ENCODE data around the gene HDAC7. TPM values are rescaled to one million over a fixed set of nuclear protein-coding genes. Genes with fewer than 3 reads are reported as not detected.

HDAC7 gene
- 120 TPM for total RNA-seq

- peak; percentile 91 for DNase-seq (ENCODE audit: low spot score)
These were observed at the start of gene HDAC7 for GRCh38 chr12:47819896-47820630. Gene HDAC7 (minus strand): TSS chr12:47819903. CDS start chr12:47819785, 118 bp downstream.

- no peak for DNase-seq (ENCODE audit: low spot score)
These were observed 48.9 kb upstream of the HDAC7 start for GRCh38 chr12:47868552-47869031.

GRCh38 chr12:47868041-47868440 lies 48.3 kb upstream of the HDAC7 start:
- no peak for DNase-seq (ENCODE audit: low spot score)

- no peak for DNase-seq (ENCODE audit: low spot score)
These were observed 47.8 kb upstream of the HDAC7 start for GRCh38 chr12:47867495-47867941.

GRCh38 chr12:47864646-47865235 lies 45.0 kb upstream of the HDAC7 start:
- no peak for DNase-seq (ENCODE audit: low spot score)

- no peak for DNase-seq (ENCODE audit: low spot score)
These were observed 44.3 kb upstream of the HDAC7 start for GRCh38 chr12:47863985-47864384.

- DNase-seq (ENCODE audit: low spot score) = no peak
These were observed 43.8 kb upstream of the HDAC7 start for GRCh38 chr12:47863467-47863866.

GRCh38 chr12:47862881-47863280 lies 43.2 kb upstream of the HDAC7 start:
- DNase-seq (ENCODE audit: low spot score) = no peak

- DNase-seq (ENCODE audit: low spot score) = no peak
These were observed 42.6 kb upstream of the HDAC7 start for GRCh38 chr12:47862167-47862750.

GRCh38 chr12:47860873-47861272 lies 41.2 kb upstream of the HDAC7 start:
- DNase-seq (ENCODE audit: low spot score) = no peak

GRCh38 chr12:47860279-47860841 lies 40.7 kb upstream of the HDAC7 start:
- no peak for DNase-seq (ENCODE audit: low spot score)

- no peak for DNase-seq (ENCODE audit: low spot score)
These were observed 39.0 kb upstream of the HDAC7 start for GRCh38 chr12:47858511-47859266.

GRCh38 chr12:47856721-47857575 lies 37.2 kb upstream of the HDAC7 start:
- no peak for DNase-seq (ENCODE audit: low spot score)

GRCh38 chr12:47856094-47856493 lies 36.4 kb upstream of the HDAC7 start:
- DNase-seq (ENCODE audit: low spot score) = no peak

GRCh38 chr12:47855502-47855901 lies 35.8 kb upstream of the HDAC7 start:
- no peak for DNase-seq (ENCODE audit: low spot score)

GRCh38 chr12:47854531-47854930 lies 34.8 kb upstream of the HDAC7 start:
- DNase-seq (ENCODE audit: low spot score) = no peak

- no peak for DNase-seq (ENCODE audit: low spot score)
These were observed 32.4 kb upstream of the HDAC7 start for GRCh38 chr12:47852096-47852571.

GRCh38 chr12:47851303-47851952 lies 31.7 kb upstream of the HDAC7 start:
- no peak for DNase-seq (ENCODE audit: low spot score)

- no peak for DNase-seq (ENCODE audit: low spot score)
These were observed 30.7 kb upstream of the HDAC7 start for GRCh38 chr12:47850153-47851084.
